Neural progenitor cell (in vitro differentiated cells): ENCODE results near the gene PMEPA1. TPM values are rescaled to one million over a fixed set of nuclear protein-coding genes. Genes with fewer than 3 reads are reported as not detected.

Source experiments
- DNase-seq: peaks from one replicate; pipeline ENCODE4 v3.0.0-alpha.2; 2016; ENCODE audit warnings: low spot score
- H2AFZ ChIP-seq: fragments of 200-600 bp; sonication (generic); replicated peaks from 2 replicates; pipeline ENCODE4 v1.6.1; 2016; ENCODE audit warnings: antibody characterized with exemption
- H3F3A ChIP-seq: fragments of 200-600 bp; sonication (generic); 2 replicates; pipeline ENCODE4 v1.6.1; 2016; ENCODE audit warnings: antibody characterized with exemption, low read depth
- H3K27ac ChIP-seq: fragments of 200-600 bp; sonication (generic); 2 replicates; pipeline ENCODE4 v1.5.1; 2016; ENCODE audit warnings: mild to moderate bottlenecking
- H3K27me3 ChIP-seq: fragments of 200-600 bp; sonication (generic); 2 replicates; pipeline ENCODE4 v1.6.1; 2016; ENCODE audit warnings: mild to moderate bottlenecking, moderate library complexity
- H3K36me3 ChIP-seq: fragments of 200-600 bp; sonication (generic); 2 replicates; pipeline ENCODE4 v1.5.1; 2016
- H3K4me1 ChIP-seq: fragments of 200-600 bp; sonication (generic); 2 replicates; pipeline ENCODE4 v1.6.1; 2016; ENCODE audit warnings: mixed run types
- H3K4me2 ChIP-seq: fragments of 200-600 bp; sonication (generic); 2 replicates; pipeline ENCODE4 v1.6.1; 2016
- H3K4me3 ChIP-seq: fragments of 200-600 bp; sonication (generic); 2 replicates; pipeline ENCODE4 v1.5.1; 2016
- H3K79me2 ChIP-seq: fragments of 200-600 bp; sonication (generic); 2 replicates; pipeline ENCODE4 v1.6.1; 2016; ENCODE audit warnings: low read depth
- H3K9ac ChIP-seq: fragments of 200-600 bp; sonication (generic); 2 replicates; pipeline ENCODE4 v1.6.1; 2016
- H3K9me3 ChIP-seq: fragments of 200-600 bp; sonication (generic); 2 replicates; pipeline ENCODE4 v1.5.1; 2016; ENCODE audit warnings: low read depth
- H4K20me1 ChIP-seq: fragments of 200-600 bp; sonication (generic); 2 replicates; pipeline ENCODE4 v1.6.1; 2016; ENCODE audit warnings: low read depth
- H3K27ac Mint-ChIP-seq: 3 replicates; pipeline ENCODE4 v1.8.0; 2021; ENCODE audit warnings: mixed read lengths
- H3K27me3 Mint-ChIP-seq: 2 replicates; pipeline ENCODE4 v1.8.0; 2022; ENCODE audit warnings: low read depth, mild to moderate bottlenecking, inconsistent platforms, moderate library complexity, mixed read lengths; ENCODE audit not compliant: insufficient read depth
- H3K36me3 Mint-ChIP-seq: 3 replicates; pipeline ENCODE4 v1.8.0; 2021; ENCODE audit warnings: mixed read lengths
- H3K4me1 Mint-ChIP-seq: 3 replicates; pipeline ENCODE4 v1.8.0; 2021; ENCODE audit warnings: mixed read lengths
- H3K4me3 Mint-ChIP-seq: 3 replicates; pipeline ENCODE4 v1.8.0; 2021; ENCODE audit warnings: mild to moderate bottlenecking, moderate library complexity, mixed read lengths
- H3K9me3 Mint-ChIP-seq: 3 replicates; pipeline ENCODE4 v1.8.0; 2020; ENCODE audit warnings: mixed read lengths
- EZH2 ChIP-seq: fragments of 200-600 bp; sonication (generic); IDR thresholded peaks from 2 replicates; pipeline ENCODE4 v1.6.1; 2017; ENCODE audit warnings: antibody characterized with exemption, mild to moderate bottlenecking, moderate library complexity
- EZH2phosphoT487 ChIP-seq: fragments of 200-600 bp; sonication (generic); IDR thresholded peaks from 2 replicates; pipeline ENCODE4 v1.6.1; 2017; ENCODE audit warnings: antibody characterized with exemption
- total RNA-seq: library from RNA; depleted of rRNA; stranded (reverse); fragments of >200 nt; gene quantifications from 2 replicates; pipeline ENCODE4 v1.2.3, GENCODE V29; 2015; ENCODE audit warnings: low replicate concordance
- TF ChIP-seq, protein P1 (sequence below): fragments of 200-600 bp; sonication (generic); IDR thresholded peaks from 2 replicates; pipeline ENCODE4 v1.5.1; 2017; ENCODE audit warnings: antibody characterized with exemption, mild to moderate bottlenecking

PMEPA1 gene
- total RNA-seq, 1 donor from 2014 or later, result 1.7 TPM

GRCh38 chr20:57680934-57681914 is 28.6 kb downstream of the PMEPA1 start:
- peaks cover 69% of the 10 kb centered on the region for H3K4me1 Mint-ChIP-seq
- no peaks in the 10 kb centered on the region for H3K36me3 Mint-ChIP-seq
- Histone ChIP-seq H3K79me2 (no peaks in the 10 kb centered on the region), H3F3A (no peaks in the 10 kb centered on the region), H3K4me2 (no peak overlapping the region), H3K4me3 (no peak overlapping the region), H3K9me3 (no peaks in the 10 kb centered on the region), H3K27me3 (no peaks in the 10 kb centered on the region), H4K20me1 (no peaks in the 10 kb centered on the region), H3K36me3 (no peaks in the 10 kb centered on the region), H3K27ac (no peak overlapping the region), H3K4me1 (peaks cover 19% of the 10 kb centered on the region), H3K9ac (no peak overlapping the region), H2AFZ (no peak overlapping the region)
- H3K4me3 Mint-ChIP-seq, result no peak overlapping the region
- H3K27ac Mint-ChIP-seq, result no peak overlapping the region
- H3K9me3 Mint-ChIP-seq, result no peaks in the 10 kb centered on the region
- TF ChIP-seq EZH2 (no peak), EZH2phosphoT487 (no peak)
- TF ChIP-seq, protein P1, sequence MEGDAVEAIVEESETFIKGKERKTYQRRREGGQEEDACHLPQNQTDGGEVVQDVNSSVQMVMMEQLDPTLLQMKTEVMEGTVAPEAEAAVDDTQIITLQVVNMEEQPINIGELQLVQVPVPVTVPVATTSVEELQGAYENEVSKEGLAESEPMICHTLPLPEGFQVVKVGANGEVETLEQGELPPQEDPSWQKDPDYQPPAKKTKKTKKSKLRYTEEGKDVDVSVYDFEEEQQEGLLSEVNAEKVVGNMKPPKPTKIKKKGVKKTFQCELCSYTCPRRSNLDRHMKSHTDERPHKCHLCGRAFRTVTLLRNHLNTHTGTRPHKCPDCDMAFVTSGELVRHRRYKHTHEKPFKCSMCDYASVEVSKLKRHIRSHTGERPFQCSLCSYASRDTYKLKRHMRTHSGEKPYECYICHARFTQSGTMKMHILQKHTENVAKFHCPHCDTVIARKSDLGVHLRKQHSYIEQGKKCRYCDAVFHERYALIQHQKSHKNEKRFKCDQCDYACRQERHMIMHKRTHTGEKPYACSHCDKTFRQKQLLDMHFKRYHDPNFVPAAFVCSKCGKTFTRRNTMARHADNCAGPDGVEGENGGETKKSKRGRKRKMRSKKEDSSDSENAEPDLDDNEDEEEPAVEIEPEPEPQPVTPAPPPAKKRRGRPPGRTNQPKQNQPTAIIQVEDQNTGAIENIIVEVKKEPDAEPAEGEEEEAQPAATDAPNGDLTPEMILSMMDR, result no peak
- H3K27me3 Mint-ChIP-seq, result peaks cover 7% of the 10 kb centered on the region
- no peak for DNase-seq

GRCh38 chr20:57680131-57680716 is 29.6 kb downstream of the PMEPA1 start:
- H2AFZ ChIP-seq, result no peak overlapping the region
- peaks cover 18% of the 10 kb centered on the region for H3K4me1 ChIP-seq
- Mint-ChIP-seq H3K9me3 (no peaks in the 10 kb centered on the region), H3K4me3 (no peak overlapping the region), H3K36me3 (no peaks in the 10 kb centered on the region), H3K27ac (no peak overlapping the region), H3K27me3 (peaks cover 10% of the 10 kb centered on the region), H3K4me1 (peaks cover 60% of the 10 kb centered on the region)
- no peaks in the 10 kb centered on the region for H3K27me3 ChIP-seq
- H3K4me2 ChIP-seq, result no peak overlapping the region
- no peak for DNase-seq
- H3F3A ChIP-seq, result no peaks in the 10 kb centered on the region
- H3K9ac ChIP-seq, result no peak overlapping the region
- H3K79me2 ChIP-seq, result no peaks in the 10 kb centered on the region
- no peak for TF ChIP-seq EZH2
- TF ChIP-seq, protein P1, result no peak
- TF ChIP-seq EZH2phosphoT487, result no peak
- H3K27ac ChIP-seq, result no peak overlapping the region
- H3K9me3 ChIP-seq, result no peaks in the 10 kb centered on the region
- no peaks in the 10 kb centered on the region for H4K20me1 ChIP-seq
- H3K36me3 ChIP-seq, result no peaks in the 10 kb centered on the region
- H3K4me3 ChIP-seq, result no peak overlapping the region

GRCh38 chr20:57679113-57679512 is 30.7 kb downstream of the PMEPA1 start:
- no peaks in the 10 kb centered on the region for H3K79me2 ChIP-seq
- no peak overlapping the region for H3K4me3 ChIP-seq
- Mint-ChIP-seq H3K27ac (no peak overlapping the region), H3K9me3 (no peaks in the 10 kb centered on the region), H3K4me3 (no peak overlapping the region), H3K27me3 (peaks cover 3% of the 10 kb centered on the region), H3K36me3 (no peaks in the 10 kb centered on the region), H3K4me1 (peaks cover 49% of the 10 kb centered on the region)
- H3K36me3 ChIP-seq, result no peaks in the 10 kb centered on the region
- H3K4me1 ChIP-seq, result peaks cover 6% of the 10 kb centered on the region
- no peak overlapping the region for H3K27ac ChIP-seq
- H3K9me3 ChIP-seq, result no peaks in the 10 kb centered on the region
- H3F3A ChIP-seq, result no peaks in the 10 kb centered on the region
- no peak for DNase-seq
- H3K4me2 ChIP-seq, result no peak overlapping the region
- H4K20me1 ChIP-seq, result no peaks in the 10 kb centered on the region
- H3K9ac ChIP-seq, result no peak overlapping the region
- H3K27me3 ChIP-seq, result no peaks in the 10 kb centered on the region
- no peak overlapping the region for H2AFZ ChIP-seq
- TF ChIP-seq EZH2 (no peak), EZH2phosphoT487 (no peak)
- TF ChIP-seq, protein P1, result no peak
